ENCODE data around the gene CLEC10A.
"Not testable (repeated sequence)": the region's sequence is repeated elsewhere in the genome, so short reads cannot be mapped to it uniquely, and the experiment has no call there.

Gene CLEC10A

DNA sequence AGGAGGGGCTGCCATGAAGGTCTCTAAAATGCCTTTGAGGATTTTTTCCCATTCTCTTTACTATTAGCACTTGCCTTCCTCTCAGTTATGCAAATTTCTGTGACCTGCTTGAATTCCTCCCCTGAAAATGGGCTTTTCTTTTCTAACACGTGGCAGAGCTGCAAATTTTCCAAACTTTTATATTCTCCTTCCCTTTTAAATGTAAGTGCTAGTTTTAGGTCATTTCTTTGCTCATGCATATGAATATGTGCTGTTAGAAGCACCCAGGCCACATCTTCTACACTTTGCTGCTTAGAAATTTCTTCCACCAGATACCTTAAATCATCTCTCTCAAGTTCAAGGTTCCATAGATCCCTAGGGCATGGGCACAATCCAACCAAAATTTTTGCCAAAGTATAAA is 11.8 kb downstream of the CLEC10A start:
- DNase-seq, result no peak

GRCh38 chr17:7067198-7067597 is 12.9 kb downstream of the CLEC10A start:
- DNase-seq, result no peak

- DNase-seq, result no peak
Observed at GRCh38 chr17:7064261-7064660, 15.8 kb downstream of the CLEC10A start.

- DNase-seq, result no peak
Observed at GRCh38 chr17:7063518-7064094, 16.4 kb downstream of the CLEC10A start.

- DNase-seq, result peak; percentile 75
Observed at GRCh38 chr17:7060165-7060891, 19.7 kb downstream of the CLEC10A start.

DNA sequence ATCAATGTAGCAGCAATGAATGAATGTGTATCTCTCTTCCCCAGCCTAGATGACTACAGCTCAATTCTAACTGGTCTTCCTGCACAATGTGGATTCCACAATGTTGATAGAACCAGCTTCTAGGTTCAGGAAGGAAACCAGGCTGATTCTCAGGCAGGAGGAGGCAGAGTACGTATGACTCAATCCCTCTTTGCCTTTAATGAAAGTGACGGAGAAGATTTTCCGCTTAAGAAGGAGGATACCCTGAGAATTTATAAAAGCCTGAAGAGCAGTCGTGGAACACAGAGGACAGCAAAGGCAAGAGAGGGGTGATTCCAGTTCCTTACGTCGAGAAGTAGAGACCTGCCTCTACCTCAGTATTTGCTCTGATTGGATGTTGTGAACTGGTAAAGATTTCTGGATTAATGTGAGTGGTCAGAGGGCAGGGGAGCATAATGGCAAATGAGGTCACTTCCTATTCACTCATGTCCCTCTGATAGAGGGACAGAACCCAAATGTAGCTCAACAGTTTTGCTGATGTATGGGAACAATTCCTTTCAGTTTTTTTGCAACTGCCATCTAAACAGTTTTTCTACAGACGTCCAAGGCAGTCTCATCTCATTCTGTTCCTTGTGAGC is 21.1 kb downstream of the CLEC10A start:
- DNase-seq, result no peak

DNA sequence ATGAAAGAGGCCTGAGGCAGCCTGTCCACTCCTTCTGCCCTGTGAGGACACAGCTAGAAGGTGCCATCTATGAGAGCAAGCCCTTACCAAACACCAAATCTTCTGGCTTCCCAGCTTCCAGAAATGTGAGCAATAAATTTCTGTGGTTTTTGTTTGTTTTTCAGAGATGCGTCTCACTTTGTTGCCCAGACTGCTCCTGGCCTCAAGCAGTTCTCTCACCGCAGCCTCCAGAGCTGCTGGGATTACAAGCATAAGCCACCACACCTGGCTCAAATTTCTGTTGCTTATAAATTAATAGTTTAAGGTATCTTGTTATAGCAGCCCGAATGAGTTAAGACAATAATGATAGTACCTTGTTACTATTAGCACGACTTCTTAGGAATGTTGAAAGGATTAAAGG is 23.7 kb downstream of the CLEC10A start:
- no peak for DNase-seq

GRCh38 chr17:7050583-7050982 is 29.5 kb downstream of the CLEC10A start:
- DNase-seq, result not testable (repeated sequence)

GRCh38 chr17:7048968-7049367 is 31.1 kb downstream of the CLEC10A start:
- no peak for DNase-seq

GRCh38 chr17:7047566-7047965 is 32.5 kb downstream of the CLEC10A start:
- DNase-seq, result peak; percentile 51

- DNase-seq, result peak; percentile 80
Observed at GRCh38 chr17:7046725-7047397, 33.2 kb downstream of the CLEC10A start.

DNA sequence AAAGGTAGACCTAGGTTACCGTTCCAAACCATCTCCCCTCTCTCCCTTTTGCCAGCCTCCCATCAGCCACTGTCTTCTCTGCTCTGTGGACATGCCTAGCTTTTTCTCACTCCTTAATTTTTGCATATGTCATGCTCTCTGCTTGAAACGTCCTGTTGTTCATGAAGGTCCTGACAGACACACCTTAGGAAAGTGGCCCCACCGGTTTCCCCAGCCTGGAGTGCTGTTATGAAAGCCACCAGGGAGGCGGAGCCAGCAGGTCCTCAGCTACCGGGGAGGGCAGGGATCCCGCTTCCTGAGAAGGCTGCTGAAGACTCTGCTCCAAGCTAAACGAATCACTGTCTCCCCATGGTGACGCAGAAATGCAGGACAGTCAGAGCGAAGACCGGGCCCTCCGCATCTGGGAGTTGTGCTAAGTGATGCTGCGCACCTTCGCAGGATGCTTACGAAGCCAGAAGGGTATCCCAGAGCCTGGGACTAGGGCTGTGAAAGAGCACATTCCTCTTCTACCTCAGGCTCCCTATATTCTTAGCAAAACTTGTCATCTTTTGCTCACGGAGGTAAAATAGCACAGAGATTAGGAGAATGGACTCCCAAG is 33.8 kb downstream of the CLEC10A start:
- peak; percentile 38 for DNase-seq

DNA sequence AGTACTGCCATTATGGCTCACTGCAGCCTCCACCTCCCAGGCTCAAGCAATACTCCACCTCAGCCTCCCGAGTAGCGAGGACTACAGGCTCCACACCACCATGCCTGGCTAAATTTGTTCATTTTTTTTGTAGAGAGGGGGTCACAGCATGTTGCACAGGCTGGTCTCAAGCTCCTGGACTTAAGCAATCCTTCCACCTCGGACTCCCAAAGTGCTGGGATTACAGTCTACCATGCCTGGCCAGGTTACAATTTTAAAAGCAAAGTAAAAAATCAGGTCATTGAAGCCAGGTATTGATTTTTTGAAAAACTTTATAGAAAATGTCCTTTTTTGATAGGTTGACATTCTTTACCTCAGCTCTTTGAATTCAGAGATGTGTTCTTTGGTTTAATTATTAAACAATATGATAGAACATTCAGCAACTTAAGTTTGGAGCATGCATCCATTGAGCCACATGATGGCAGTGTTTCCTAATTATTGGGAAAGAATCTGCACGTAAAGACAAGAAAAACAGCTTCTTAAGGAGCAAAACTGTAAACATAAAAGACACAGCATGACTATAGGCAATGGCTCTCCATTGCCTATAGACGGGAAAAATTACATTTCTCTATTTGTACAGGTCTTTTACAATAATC is 34.4 kb downstream of the CLEC10A start:
- no peak for DNase-seq

GRCh38 chr17:7043497-7044198 is 36.4 kb downstream of the CLEC10A start, which contains the start of gene SLC16A11:
Gene SLC16A11 (minus strand): TSS chr17:7044092. CDS start chr17:7043513, 579 bp downstream.
- peak; percentile 46 for DNase-seq

DNA sequence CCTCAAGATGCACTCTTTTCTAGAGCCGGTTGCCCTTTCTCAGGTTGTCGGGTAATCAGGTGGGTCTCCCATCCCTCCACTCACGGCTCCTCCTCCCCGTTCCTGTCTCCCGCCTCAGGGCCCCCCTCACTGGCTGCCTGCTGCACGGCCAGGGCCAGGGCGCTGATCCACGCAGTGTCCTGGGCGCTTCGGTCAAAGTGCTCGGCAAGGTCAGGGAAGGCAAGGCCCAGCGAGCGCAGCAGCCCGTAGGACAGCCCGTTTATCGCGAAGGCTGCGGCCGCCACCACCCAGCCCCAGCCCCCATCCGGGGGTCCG is 36.9 kb downstream of the CLEC10A start:
- DNase-seq, result no peak

GRCh38 chr17:7042501-7043181 is 37.4 kb downstream of the CLEC10A start:
- DNase-seq, result peak; percentile 60

- no peak for DNase-seq
Observed at GRCh38 chr17:7041607-7042500, 38.2 kb downstream of the CLEC10A start.

DNA sequence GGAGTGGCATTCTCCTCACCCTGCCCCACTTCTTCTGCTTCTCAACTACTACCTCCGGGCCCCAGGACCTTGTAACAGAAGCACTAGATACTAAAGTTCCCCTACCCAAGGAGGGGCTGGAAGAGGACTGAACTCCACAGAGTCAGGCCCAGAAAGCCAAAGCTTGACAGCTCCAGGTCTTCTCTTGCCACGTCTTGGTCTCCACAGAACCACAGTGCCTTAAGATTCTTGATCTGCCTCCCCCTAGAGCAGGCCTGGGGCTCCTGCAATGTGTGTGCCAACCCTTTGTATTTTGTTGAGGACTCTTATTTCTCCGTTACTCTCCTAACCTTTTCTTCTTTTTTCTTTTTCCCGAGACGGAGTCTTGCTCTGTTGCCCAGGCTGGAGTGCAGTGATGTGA is 40.2 kb downstream of the CLEC10A start:
- DNase-seq, result no peak

- no peak for DNase-seq
Observed at GRCh38 chr17:7038025-7038862, 41.8 kb downstream of the CLEC10A start.

Measured in stimulated activated CD4-positive, alpha-beta T cell treated with anti-CD3 and anti-CD28 coated beads, Interleukin-1b, Interleukin-23, amount 100 ng/mL, for 48 hours (primary cell).